Adrenal gland (tissue), 5 donors: ENCODE data around the gene PCK1.

Source experiments
- POLR2A ChIP-seq, 2 donors: fragments of 450-650 bp; IDR thresholded peaks; one replicate each; pipeline ENCODE4 v1.6.1; 2017; ENCODE audit warnings: antibody characterized with exemption in 2 of 2, mild to moderate bottlenecking in 2 of 2, moderate library complexity in 1 of 2
- TF ChIP-seq, protein P1 (sequence below), 6 experiments: fragments of 450-650 bp in 4 of 6; fragments of 200-600 bp in 2 of 6; sonication (generic) in 1 of 6; IDR thresholded peaks; 1 replicate in 5 of 6; 2 replicates in 1 of 6; pipeline versions ENCODE4 v1.5.1 to v1.8.0; 2016 to 2021; ENCODE audit warnings: antibody characterized with exemption in 6 of 6, mild to moderate bottlenecking in 2 of 6, moderate library complexity in 1 of 6
- donor health status: DM: no; HTN: no; CAD: no.

DNA sequence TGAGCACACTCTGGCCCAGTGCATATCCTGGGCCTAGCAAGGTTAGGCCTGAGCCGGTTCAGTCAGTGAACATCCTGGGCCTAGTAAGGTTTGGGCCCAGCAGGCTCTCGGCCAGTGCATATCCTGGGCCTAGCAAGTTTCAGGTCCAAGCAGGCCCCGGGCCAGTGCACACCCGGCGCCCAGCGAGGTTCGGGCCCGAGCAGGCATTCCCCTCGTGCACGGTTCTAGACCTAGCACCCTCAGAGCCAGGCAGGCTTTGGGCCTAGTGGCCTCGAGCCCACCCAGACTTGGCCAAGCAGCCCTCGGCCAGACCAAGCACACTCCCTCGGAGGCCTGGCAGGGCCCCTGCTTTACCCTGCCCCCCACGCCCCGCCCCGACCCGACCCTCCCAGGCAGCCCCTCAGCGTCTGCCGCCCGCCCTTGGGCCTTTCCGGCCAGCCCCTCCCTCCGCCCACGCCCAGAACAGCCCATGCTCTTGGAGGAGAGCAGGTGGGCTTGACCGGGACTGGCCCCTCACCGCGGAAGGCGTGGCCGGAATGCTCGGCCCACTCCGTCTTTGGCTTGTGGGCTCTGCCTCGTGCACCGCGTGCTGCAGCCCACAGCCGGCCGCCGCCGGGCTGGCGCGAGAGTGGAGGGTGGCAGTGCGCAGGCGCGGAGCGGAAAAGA, 36.3 kb upstream of the PCK1 start, which contains the start of gene CTCFL:
- TF ChIP-seq, protein P1, sequence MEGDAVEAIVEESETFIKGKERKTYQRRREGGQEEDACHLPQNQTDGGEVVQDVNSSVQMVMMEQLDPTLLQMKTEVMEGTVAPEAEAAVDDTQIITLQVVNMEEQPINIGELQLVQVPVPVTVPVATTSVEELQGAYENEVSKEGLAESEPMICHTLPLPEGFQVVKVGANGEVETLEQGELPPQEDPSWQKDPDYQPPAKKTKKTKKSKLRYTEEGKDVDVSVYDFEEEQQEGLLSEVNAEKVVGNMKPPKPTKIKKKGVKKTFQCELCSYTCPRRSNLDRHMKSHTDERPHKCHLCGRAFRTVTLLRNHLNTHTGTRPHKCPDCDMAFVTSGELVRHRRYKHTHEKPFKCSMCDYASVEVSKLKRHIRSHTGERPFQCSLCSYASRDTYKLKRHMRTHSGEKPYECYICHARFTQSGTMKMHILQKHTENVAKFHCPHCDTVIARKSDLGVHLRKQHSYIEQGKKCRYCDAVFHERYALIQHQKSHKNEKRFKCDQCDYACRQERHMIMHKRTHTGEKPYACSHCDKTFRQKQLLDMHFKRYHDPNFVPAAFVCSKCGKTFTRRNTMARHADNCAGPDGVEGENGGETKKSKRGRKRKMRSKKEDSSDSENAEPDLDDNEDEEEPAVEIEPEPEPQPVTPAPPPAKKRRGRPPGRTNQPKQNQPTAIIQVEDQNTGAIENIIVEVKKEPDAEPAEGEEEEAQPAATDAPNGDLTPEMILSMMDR (IDR thresholded peaks at IDR 0.05): no peak
- TF ChIP-seq POLR2A (IDR thresholded peaks at IDR 0.05): no peak
